NCI-H82 treated with DMSO at 0.1 percent for 48 hours (cell line): ENCODE measurements around the gene SCN3A.

Source experiments
- DNase-seq: peaks from one replicate; lab custom pipeline; 2025; ENCODE audit not compliant: unreplicated experiment; lab: John Stamatoyannopoulos, UW

SCN3A gene

DNA sequence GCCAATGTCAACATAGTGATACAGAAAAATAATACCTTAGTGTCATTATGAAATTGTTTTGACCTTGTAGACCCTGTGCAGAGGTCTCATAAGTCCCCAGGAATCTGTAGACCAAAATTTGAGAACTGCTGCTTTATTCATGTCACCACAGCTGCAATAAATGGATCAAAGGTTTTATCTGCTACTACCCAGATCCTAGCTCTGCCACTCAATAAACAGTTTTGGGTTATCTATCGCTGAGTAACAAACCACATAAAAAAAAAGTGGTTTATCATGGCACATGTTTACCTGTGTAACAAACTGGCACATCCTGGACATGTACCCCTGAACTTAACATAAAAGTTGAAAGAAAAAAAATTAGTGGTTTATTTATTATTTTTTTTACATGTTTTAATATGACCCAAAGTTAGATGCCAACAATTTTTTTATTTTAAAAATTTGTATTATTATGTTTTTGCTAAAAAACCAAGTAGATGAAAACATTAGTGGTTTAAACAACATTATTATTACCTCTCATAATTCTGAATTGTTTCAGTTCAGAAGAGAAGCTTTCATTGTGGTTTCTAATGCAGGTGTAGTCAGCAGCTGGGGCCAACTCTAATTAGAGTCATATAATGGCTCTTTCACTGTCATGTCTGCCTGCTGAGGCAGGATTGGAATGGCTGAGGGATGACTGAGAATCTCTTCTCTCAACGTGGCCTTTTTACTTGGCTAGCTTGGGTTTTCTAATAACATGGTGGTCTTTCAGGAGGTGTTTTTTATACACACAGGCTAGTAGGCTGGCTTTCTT is 145.2 kb downstream of the SCN3A start:
- no peak for DNase-seq

GRCh38 chr2:165057931-165058330 is 145.9 kb downstream of the SCN3A start:
- no peak for DNase-seq

- DNase-seq: no peak
These were observed 146.5 kb downstream of the SCN3A start for GRCh38 chr2:165057308-165057707.

DNA sequence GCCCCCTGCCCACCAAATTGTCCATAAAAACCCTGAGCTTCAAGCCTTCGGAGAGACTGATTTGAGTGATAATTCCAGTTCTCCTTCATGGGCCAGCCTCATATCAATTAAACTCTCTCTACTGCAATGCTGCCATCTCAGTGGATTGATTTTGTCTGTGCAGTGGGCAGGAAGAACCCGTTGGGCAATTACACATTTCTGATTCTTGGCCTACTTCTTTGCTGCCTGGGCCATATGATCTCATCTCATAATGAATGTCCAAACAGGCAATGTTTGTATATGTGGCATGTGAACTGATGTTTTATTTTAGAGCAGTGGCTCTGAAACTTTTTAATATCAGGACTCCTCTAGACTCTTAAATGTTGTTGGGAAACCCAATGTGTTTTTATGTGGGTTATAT is 147.3 kb downstream of the SCN3A start:
- no peak for DNase-seq

DNA sequence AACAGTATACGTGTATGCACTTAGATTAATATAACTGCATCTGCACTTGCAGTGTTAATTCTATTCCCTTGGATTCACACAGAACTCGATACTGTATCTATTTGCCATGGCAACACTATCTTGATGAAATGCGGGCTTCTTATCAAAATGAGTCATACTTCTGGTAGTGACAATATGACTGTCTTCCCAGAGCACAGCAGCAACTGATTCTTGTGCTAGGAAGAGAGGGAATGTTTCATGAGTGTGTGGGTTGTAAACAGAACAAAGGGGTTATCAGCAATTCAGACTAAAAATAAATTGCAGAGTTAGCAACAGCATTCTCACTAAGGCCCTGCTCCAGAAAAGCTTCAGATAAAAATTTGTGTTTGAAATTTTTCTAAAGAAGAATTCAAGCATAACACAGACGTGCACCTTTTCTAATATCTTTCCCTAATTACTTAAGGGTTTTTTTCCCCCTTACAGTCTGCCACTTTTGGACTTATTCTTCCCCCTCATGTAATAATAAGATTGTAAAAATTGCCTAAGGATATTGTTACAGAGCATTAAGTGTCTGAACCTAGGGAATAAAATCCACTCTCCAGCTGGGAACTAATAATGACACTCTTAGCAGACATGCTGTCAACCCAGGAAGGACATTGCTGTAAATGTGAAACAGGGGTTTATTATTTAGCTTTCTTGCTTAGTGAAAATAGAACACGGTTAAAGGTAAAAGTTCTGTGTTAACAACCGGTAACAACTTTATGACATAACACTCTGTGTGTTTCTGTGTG is 148.6 kb downstream of the SCN3A start:
- DNase-seq: peak; percentile 86

DNA sequence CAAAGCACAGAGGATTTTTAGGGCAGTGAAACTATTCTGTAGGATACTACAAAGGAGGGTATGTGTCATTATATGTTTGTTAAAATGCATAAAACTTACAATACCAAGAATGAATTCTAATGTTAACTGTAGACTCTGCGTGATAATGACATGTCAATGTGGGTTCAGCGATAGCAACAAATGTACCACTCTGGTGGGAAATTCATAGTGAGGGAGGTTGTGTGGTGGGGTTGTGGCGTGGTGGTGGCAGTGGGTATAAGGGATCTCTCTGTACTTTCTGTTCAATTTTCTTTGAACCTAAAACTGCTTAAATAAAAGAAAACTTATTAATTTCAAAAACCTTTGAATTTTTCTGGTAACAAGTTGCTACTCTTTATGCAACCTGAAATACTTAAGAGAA is 149.2 kb downstream of the SCN3A start:
- no peak for DNase-seq

GRCh38 chr2:165044505-165045303 is 159.1 kb downstream of the SCN3A start:
- no peak for DNase-seq
